H1 (cell line): ENCODE measurements around the gene JPH3. TPM values are rescaled to one million over a fixed set of nuclear protein-coding genes. Genes with fewer than 3 reads are reported as not detected.

Source experiments
- RFX5 ChIP-seq: IDR thresholded peaks from 2 replicates; pipeline ENCODE4 v1.6.1; 2011; ENCODE audit warnings: low read depth, low read length, improper control_type of control experiment, borderline replicate concordance
- polyA plus RNA-seq, 7 experiments: library from polyadenylated mRNA; depleted of rRNA in 3 of 7; stranded (reverse) in 5 of 7; unstranded in 2 of 7; fragments of >200 nt in 5 of 7; fragments of 200-250 nt in 2 of 7; gene quantifications; 1 replicate in 5 of 7; 2 replicates in 1 of 7; 4 replicates in 1 of 7; pipeline versions ENCODE4 v1.2.1 to v1.2.3, GENCODE V29; 2011 to 2013; ENCODE audit warnings: missing spikeins in 2 of 7, mixed read lengths in 2 of 7
- total RNA-seq: library from RNA; stranded (reverse); fragmentation: NEBNext Ultra II Directional; extraction: Animal tissue kit (Norgen Biotek cat#: 25700); gene quantifications from 2 replicates; pipeline ENCODE4 v1.2.1, GENCODE V29; 2021

JPH3 gene
- total and polyA plus RNA-seq, 2 of the 8 experiments (the other 6 are each of a cell fraction or from before 2014, with no cell fraction given): 10.3 to 28.3 TPM

DNA sequence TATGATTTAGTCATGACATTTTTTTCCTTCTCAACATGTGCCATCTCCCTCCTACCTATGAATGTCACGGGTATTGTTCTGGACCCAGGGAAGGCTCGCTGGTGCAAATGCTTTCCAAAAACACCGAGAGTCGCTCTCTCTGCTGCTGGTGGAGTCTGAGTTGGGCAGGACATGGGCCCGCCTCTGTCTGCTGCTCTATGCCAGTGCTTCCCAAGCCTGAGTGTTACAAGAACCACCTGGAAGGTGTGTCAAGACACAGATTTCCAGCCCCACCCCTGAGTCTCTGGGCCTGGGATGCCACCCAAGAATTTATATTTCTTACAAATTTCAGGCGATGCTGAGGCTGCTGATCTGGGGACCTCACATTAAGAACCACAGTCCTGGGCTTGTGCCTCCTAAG is 9.1 kb downstream of the JPH3 start (continued):
- no peak for TF ChIP-seq RFX5
